Testis (tissue), 2 donors: Measurements from ENCODE around the gene DMWD.

Experiments
- CTCF ChIP-seq, 3 experiments: fragments of 450-650 bp in 2 of 3; fragments of 200-600 bp in 1 of 3; sonication (generic) in 1 of 3; IDR thresholded peaks; one replicate each; pipeline ENCODE4 v1.5.1; 2016 to 2019; ENCODE audit warnings: antibody characterized with exemption in 3 of 3, mild to moderate bottlenecking in 2 of 3, moderate library complexity in 1 of 3
- POLR2A ChIP-seq: fragments of 450-650 bp; IDR thresholded peaks from one replicate; pipeline ENCODE4 v1.6.1; 2017; ENCODE audit warnings: antibody characterized with exemption, mild to moderate bottlenecking, moderate library complexity

GRCh38 chr19:45819769-45820168, 27.1 kb upstream of the DMWD start:
- TF ChIP-seq CTCF (IDR thresholded peaks at IDR 0.05) = no peak
- no peak for TF ChIP-seq POLR2A
